Measurements from ENCODE around the gene PIP.
"Not testable (repeated sequence)": the region's sequence is repeated elsewhere in the genome, so short reads cannot be mapped to it uniquely, and the experiment has no call there.

The PIP gene

GRCh38 chr7:143148651-143149050 lies 16.8 kb downstream of the PIP start:
- no peak for TF ChIP-seq CTCF (IDR thresholded peaks at IDR 0.05; ENCODE audit: low read depth, low read length)
- no peak for DNase-seq (ENCODE audit: extremely low read depth, low read depth)

- DNase-seq (ENCODE audit: extremely low read depth, low read depth): not testable (repeated sequence)
Observed at GRCh38 chr7:143150696-143151095, 18.8 kb downstream of the PIP start.

- DNase-seq (ENCODE audit: extremely low read depth, low read depth): not testable (repeated sequence)
Observed at GRCh38 chr7:143158617-143159016, 26.7 kb downstream of the PIP start.

GRCh38 chr7:143171697-143172096 lies 39.8 kb downstream of the PIP start:
- TF ChIP-seq CTCF (IDR thresholded peaks at IDR 0.05; ENCODE audit: low read depth, low read length): no peak
- DNase-seq (ENCODE audit: extremely low read depth, low read depth): no peak

GRCh38 chr7:143172354-143172753 lies 40.5 kb downstream of the PIP start:
- no peak for TF ChIP-seq CTCF (IDR thresholded peaks at IDR 0.05; ENCODE audit: low read depth, low read length)
- no peak for DNase-seq (ENCODE audit: extremely low read depth, low read depth)

- DNase-seq (ENCODE audit: extremely low read depth, low read depth): no peak
- no peak for TF ChIP-seq CTCF (IDR thresholded peaks at IDR 0.05; ENCODE audit: low read depth, low read length)
Observed at GRCh38 chr7:143176128-143176527, 44.3 kb downstream of the PIP start.

- no peak for DNase-seq (ENCODE audit: extremely low read depth, low read depth)
- no peak for TF ChIP-seq CTCF (IDR thresholded peaks at IDR 0.05; ENCODE audit: low read depth, low read length)
Observed at GRCh38 chr7:143177374-143178119, 45.7 kb downstream of the PIP start.

GRCh38 chr7:143180771-143181170 lies 48.9 kb downstream of the PIP start:
- DNase-seq (ENCODE audit: extremely low read depth, low read depth): not testable (repeated sequence)

GRCh38 chr7:143181349-143181748 lies 49.5 kb downstream of the PIP start:
- TF ChIP-seq CTCF (IDR thresholded peaks at IDR 0.05; ENCODE audit: low read depth, low read length): no peak
- no peak for DNase-seq (ENCODE audit: extremely low read depth, low read depth)

Data from AG09319 (cell line).